GM18502 (cell line): ENCODE measurements around the gene BLTP3A.
"Not testable (repeated sequence)": the region's sequence is repeated elsewhere in the genome, so short reads cannot be mapped to it uniquely, and the experiment has no call there.

Experiments used
- ATAC-seq: cut with Tn5 transposase; IDR thresholded peaks from one replicate; pipeline ENCODE4 v1.9.1; 2021; ENCODE audit warnings: mild to moderate bottlenecking; ENCODE audit not compliant: unreplicated experiment, poor library complexity

The BLTP3A gene, protein sequence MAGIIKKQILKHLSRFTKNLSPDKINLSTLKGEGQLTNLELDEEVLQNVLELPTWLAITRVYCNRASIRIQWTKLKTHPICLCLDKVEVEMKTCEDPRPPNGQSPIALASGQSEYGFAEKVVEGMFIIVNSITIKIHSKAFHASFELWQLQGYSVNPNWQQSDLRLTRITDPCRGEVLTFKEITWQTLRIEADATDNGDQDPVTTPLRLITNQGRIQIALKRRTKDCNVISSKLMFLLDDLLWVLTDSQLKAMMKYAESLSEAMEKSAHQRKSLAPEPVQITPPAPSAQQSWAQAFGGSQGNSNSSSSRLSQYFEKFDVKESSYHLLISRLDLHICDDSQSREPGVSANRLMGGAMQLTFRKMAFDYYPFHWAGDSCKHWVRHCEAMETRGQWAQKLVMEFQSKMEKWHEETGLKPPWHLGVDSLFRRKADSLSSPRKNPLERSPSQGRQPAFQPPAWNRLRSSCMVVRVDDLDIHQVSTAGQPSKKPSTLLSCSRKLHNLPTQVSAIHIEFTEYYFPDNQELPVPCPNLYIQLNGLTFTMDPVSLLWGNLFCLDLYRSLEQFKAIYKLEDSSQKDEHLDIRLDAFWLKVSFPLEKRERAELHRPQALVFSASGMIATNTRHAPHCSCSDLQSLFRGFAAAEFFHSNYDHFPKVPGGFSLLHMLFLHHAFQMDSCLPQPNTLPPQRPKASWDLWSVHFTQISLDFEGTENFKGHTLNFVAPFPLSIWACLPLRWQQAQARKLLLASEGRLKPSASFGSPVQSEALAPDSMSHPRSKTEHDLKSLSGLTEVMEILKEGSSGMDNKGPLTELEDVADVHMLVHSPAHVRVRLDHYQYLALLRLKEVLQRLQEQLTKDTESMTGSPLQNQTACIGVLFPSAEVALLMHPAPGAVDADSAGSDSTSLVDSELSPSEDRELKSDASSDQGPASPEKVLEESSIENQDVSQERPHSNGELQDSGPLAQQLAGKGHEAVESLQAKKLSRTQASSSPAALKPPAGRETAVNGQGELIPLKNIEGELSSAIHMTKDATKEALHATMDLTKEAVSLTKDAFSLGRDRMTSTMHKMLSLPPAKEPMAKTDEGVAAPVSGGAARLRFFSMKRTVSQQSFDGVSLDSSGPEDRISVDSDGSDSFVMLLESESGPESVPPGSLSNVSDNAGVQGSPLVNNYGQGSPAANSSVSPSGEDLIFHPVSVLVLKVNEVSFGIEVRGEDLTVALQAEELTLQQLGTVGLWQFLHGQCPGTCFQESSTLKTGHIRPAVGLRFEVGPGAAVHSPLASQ (N-terminal part only)

DNA sequence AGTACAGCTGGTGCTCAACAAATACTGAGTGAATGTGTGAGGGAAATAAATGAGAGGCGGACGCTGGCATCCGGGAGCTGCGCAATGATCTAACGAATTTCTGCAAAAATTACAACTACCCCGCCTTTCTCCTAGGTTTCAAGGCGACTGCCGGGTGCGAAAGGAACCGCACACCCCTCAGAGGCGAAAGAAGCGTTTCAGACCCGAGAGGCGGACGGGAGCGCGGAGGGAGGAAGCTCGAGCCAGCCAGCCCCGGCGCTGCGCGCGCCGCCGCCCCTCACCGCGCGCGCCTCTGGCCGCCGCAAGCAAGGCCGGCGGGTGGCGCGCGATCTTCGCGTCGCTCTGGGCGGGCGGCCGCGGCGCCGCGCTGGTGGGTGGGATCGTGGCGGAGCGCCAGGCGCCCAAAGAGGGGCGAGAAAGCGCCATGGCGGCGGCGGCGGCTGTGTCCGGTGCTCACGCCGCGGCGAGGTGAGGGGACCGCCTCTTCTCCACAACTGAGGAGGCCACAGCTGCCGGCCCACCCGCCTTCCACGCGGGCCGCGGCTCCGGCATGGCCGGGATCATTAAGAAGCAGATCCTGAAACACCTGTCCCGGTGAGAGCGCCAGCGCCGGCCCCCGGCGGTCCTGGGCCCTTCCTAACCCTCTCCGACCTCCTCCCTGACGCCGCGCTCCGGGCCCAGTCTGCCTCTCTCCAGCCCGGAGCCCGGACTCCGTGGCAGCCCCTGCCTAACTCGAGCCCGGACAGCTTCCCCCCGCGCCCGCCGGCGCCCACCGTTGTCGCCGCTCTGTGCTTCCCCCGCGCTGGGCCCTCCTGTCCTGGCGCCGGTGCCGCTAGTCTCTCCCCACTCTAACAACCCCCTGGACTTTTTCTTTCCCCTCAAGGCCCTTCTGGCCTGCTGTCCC lies at the start of gene BLTP3A:
TSS of gene BLTP3A (plus strand) at position 383 of the 904 bp plus-strand sequence. CDS start at position 551, 168 bp downstream.
- ATAC-seq = peak; percentile 81

DNA sequence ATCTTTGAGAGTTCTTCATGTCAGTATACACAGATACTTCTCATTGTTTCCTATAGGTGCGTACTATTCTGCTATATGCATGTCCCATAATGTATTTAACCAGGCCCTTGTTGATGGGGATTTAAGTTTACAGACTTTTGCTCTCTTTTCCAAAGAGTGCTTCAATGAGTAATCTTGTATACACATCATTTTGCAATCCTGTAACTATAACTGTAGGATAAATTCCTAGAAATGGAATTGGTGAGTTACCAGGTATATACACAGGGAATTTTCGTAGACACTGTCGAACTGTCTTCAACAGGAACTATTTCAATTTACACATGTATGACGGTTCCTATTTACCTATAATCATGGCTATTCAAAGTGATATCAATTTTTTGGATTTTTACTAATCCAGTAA lies 49.8 kb upstream of the BLTP3A start:
- ATAC-seq = no peak

DNA sequence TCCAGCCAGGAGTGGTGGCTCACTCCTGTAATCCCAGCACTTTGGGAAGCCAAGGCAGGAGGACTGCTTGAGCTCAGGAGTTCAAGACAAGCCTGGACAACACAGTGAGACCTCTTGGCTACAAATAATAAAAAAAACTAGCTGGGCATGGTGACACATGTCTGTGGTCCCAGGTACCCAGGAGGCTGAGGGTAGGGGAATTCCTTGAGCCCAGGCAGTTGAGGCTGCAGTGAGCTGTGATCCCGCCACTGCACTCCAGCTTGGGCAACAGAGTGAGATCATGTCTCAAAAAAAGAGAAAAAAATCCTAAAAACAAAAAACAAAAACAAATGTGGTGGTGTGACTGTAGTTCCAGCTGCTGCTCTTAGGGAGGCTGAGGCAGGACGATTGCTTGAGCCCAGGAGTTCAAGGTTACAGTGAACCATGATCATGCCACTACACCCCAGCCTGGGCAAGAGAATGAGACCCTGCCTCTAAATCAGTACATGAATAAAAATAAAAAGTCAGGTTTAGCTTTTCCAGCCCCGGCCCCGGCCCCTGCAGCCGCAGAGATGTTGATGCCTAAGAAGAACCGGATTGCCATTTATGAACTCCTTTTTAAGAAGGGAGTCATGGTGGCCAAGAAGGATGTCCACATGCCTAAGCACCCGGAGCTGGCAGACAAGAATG lies 48.1 kb upstream of the BLTP3A start:
- no peak for ATAC-seq

DNA sequence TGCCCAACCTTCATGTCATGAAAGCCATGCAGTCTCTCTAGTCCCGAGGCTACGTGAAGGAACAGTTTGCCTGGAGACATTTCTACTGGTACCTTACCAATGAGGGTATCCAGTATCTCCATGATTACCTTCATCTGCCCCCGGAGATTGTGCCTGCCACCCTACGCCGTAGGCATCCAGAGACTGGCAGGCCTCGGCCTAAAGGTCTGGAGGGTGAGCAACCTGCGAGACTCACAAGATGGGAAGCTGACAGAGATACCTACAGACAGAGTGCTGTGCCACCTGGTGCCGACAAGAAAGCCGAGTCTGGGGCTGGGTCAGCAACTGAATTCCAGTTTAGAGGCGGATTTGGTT lies 47.6 kb upstream of the BLTP3A start:
- not testable (repeated sequence) for ATAC-seq

DNA sequence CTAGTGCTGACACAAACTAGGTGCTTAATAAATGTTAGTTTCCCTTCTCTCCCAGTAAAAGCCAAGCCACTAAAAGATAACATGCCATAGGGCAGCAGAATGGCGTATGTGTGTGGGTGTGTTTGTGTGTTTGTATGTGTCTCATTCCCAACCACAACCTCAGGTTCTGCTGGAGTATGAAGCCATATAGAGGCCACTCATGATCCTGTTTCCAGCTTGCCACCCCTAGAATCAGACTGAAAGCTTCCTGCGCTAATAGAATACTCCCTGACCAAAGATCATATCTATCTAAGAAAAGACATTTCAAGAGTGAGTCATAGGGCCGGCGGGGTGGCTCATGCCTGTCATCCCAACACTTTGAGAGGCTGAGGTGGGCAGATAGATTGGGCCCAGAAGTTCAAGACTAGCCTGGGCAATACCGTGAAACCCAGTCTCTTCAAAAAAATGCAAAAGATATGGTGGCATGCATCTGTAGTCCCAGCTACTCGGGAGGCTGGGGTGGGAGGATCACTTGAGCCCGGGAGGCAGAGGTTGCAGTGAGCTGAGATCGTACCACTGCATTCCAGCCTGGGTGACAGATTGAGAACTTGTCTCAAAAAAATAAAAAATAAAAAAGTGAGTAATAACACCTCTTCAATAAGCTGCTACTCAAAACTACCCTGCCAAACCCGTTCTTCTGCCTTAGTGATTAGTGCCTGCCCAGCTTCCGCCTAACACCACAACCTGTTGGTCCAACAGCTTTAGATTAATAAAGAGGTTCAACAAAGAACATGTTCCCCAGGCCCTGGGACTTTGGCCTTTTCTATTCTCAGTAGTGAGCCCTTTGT lies 46.4 kb upstream of the BLTP3A start:
- no peak for ATAC-seq

DNA sequence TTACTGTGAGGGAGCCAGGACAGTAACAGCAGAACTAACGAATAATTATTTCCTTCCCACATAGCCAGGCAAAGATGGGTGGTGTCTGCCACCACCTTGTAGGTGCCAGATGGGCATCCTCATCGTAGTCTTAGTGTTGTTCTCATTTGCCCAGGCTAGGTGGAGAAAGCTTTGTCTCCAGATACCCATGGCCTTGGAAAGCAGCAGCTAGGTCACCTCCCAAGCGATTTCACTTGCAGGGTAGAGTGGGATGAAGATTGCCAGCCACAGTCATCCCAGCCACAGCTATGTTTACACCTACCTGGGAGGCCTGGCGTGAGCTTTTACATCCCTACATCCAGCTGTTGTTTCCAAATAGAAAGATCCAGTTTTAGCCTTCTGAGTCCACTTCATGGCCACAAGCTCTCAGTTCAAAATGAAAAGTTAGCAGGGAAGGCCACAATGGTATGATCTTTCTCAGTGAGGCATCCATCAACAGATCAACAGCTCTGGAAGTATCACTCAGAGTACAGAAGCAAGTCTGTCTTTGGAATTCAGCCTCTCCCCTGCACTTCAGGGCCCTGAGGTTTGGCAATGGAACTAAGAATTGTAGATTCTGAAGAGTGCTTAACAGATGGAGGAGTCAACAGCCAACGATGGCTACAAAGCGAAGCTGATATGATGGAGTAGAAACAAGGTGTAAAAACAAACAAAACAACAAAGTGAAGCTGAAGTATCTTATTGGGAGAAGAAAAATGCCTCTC lies 45.6 kb upstream of the BLTP3A start:
- ATAC-seq = no peak

DNA sequence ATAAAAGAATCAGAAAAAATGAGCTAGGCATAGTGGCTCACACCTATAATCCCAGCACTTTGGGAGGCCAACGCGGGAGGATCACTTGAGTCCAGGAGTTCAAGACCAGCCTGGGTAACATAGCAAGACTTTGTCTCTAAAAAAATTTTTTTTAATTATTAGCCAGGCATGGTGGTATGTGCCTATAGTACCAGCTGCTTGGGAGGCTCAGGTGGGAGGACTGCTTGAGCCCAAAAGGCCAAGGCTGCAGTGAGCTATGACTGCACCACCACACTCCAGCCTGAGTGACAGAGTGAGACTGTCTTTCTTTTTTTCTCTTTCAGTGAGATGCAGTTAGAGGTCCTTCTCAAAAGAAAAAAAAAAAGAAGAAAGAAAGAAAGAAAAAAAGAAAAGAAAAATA lies 43.1 kb upstream of the BLTP3A start:
- no peak for ATAC-seq

DNA sequence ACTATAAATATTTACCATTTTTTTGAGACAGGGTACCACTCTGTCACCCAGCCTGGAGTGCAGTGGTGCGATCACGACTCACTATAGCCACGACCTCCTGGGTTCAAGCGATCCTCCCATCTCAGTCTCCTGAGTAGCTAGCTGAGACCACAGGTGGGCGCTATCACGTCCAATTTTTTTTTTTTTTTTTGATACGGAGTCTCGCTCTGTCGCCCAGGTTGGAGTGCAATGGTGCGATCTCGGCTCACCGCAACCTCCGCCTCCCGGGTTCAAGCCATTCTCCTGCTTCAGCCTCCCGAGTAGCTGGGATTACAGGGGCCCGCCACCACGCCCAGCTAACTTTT lies 35.4 kb upstream of the BLTP3A start:
- ATAC-seq = peak; percentile 19

DNA sequence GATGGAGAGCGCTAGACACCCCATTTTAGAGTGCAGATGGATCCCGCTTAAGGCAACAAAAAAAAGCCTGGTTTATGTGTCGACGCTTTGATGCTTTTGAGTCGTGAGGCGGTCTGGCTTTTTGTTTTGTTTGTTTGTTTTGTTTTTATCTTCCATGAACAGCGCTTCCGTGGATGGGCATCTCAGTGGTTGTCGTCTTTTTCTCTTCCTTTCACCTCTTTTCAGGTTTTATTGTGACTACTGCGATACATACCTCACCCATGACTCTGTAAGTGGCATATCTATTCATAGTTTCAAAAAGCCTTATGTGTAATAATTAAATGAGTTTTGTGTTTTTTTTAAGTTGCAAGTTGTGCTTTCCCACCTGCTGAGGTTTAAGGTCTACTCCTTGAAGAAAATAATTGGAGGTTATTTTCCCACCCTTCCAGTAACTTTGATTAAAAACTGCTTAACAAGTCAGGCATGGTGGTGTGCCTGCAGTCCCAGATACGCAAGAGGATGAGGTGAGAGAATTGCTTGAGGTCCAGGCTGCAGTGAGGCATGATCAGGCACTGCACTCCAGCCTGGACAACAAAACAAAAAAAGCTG lies 34.1 kb upstream of the BLTP3A start:
- no peak for ATAC-seq

DNA sequence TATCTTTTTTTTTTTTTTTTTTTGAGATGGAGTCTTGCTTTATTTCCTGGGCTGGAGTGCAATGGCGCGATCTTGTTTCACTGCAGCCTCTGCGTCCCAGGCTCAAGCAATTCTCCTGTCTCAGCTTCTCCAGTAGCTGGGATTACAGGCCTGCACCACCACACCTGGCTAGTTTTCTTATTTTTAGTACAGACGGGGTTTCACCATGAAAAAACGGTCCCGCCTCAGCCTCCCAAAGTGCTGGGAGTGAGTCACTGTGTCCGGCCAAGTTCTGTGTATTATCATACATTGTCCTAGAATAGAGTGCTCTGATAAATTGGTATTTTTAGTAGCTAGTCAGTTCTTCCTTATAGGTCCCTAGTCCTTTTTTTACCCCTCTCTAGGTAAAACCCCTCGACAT lies 31.8 kb upstream of the BLTP3A start:
- no peak for ATAC-seq

DNA sequence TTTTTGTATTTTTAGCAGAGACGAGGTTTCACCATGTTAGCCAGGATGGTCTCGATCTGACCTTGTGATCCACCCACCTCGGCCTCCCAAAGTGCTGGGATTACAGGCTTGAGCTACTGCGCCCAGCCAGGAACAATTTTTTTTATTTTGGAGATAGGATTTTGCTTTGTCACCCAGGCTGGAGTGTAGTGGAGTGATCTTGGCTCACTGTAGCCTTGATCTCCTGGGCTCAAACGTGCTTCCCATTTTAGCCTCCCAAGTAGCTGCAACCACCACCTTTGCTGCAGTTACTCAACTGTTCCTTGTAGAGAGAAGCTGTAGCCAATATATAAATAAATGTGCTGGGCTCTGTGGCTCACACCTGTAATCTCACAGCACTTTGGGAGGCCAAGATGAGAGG lies 30.2 kb upstream of the BLTP3A start:
- not testable (repeated sequence) for ATAC-seq

DNA sequence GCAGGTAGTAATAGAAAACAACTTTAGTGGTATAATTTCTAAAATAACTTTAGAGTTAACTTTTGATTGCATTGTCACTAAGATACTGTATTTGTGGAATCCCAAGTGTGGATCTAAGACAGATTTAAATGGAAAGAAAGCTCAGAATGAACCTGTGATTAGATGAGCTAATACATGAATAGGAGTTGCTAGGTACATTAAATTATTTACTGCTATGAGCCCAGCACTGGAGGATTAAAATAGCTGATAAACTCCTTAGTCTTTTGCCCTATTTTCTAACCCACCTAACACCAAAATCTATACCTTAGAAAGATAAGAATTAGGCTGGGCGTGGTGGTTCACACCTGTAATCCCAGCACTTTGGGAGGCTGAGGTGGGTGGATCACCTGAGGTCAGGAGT lies 23.7 kb upstream of the BLTP3A start:
- no peak for ATAC-seq

DNA sequence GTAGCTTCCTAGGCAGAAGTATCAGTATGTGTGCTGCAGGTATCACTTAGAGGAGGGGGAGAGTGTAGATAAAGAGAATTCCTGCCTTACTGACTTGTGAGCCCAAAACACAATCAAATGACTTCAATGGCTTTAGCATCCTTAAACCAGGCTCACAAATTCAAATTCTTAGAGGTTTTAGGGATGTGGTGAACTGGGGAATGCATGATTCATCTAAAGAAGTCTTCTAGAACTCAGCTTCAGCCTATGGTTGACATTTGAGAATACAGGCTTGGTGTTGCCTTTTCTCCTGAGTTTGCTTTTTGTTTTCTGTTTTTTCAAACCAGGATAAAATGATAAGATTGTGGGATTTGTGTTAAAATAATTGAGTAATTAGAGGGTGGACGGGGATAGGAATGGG lies 20.2 kb upstream of the BLTP3A start:
- no peak for ATAC-seq

DNA sequence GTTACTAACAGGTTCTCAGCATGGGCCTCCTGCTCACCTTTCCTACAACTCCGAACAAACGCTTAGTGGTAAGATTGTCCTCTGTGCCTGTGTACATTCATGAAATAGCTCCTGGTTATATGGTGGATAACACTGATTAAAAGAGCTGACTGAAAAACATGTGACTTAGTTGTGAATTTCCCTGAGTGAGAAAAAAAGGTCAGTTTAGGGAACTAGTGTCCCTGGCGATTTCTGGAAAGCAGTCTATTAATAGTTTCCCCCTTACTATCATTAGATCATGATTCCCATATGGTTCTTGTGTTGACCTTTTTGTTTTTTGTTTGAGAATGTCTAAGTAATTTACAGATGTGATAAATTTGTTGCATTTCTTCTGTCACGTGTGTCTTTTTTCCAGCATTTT lies 18.9 kb upstream of the BLTP3A start:
- no peak for ATAC-seq

DNA sequence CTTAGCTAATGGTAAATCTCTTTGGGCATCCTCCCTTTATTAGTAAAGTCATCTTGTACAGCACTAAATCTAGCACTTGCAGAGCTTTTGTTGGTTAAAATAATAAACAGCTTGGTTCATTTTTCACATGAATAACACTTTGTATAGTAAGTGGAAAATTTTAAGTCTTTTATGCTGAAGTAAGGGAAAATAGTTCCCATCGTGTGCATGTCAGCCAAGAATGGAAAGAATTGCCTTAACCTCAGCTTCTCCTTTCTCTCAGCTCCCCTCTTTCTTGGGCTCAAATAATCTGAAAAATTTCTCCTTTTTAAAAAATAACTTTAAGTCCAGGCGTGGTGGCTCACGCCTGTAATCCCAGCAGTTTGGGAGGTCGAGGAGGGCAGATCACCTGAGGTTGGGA lies 18.0 kb upstream of the BLTP3A start:
- ATAC-seq = no peak

DNA sequence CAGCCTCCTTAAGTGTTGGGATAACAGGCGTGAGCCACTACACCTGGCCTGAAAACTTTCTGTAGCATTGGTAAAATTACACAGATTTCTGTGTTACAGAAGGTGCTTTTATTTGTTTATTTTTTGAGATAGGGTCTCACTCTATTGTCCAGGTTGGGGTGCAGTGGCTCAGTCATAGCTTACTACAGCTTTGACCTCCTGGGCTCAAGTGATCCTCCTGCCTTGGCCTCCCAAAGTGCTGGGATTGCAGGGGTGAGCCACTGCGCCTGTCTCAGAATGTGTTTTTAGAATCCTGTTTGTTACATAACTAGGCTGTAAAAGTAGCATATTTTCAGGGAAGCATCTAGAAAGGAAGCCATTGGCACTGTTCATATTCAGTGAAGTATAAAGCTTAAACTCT lies 16.9 kb upstream of the BLTP3A start:
- ATAC-seq = no peak

DNA sequence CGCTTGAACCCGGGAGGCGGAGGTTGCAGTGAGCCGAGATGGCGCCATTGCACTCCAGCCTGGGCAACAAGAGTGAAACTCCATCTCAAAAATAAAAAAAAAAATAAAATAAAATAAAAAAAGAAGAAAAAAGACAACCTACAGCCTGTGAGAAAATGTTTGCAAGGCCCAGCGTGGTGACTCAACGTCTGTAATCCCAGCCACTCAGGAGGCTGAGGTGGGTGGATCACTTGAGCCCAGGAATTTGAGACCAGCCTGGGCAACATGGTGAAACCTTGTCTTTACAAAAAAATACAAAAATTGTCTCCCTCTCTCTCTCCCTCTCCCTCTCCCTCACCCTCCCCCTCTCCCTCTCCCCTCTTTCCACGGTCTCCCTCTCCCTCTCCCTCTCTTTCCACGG lies 6.5 kb upstream of the BLTP3A start:
- ATAC-seq = not testable (repeated sequence)
